PC-3 (cell line): ENCODE data around the gene CCDC80. TPM values are rescaled to one million over a fixed set of nuclear protein-coding genes. Genes with fewer than 3 reads are reported as not detected.

Experiments
- ATAC-seq: fragments of 200-7000 bp; cut with Tn5 transposase; 2 replicates; pipeline ENCODE4 v1.9.1; 2020; ENCODE audit warnings: mild to moderate bottlenecking, moderate library complexity
- BruUV-seq: library from RNA; stranded (reverse); fragments of 400-500 nt; replicated peaks from 2 replicates; lab custom pipeline; 2021; lab: Mats Ljungman, UMichigan
- CTCF ChIA-PET: fragments of 300-600 bp; sonication (Branson Sonifier 250); formaldehyde crosslinking; loops from one replicate; lab custom pipeline; 2022; ENCODE audit warnings: antibody characterized with exemption; lab: Charles Lee
- POLR2A ChIA-PET: fragments of 300-600 bp; sonication (Branson Sonifier 250); formaldehyde crosslinking; loops from one replicate; lab custom pipeline; 2022; ENCODE audit warnings: antibody characterized with exemption; ENCODE audit not compliant: unreplicated experiment; lab: Charles Lee
- DNase-seq: peaks from one replicate; pipeline ENCODE4 v3.0.0-alpha.2; 2015
- H2AFZ ChIP-seq: fragments of 300-600 bp; sonication (generic); 2 replicates; pipeline ENCODE4 v1.6.0; 2016; ENCODE audit warnings: antibody characterized with exemption, low read length
- H3F3A ChIP-seq: fragments of 300-600 bp; sonication (generic); one replicate; pipeline ENCODE4 v1.6.0; 2017; ENCODE audit warnings: antibody characterized with exemption, low read length, control low read depth, mild to moderate bottlenecking; ENCODE audit not compliant: unreplicated experiment
- H3K27ac ChIP-seq: fragments of 300-600 bp; sonication (generic); 2 replicates; pipeline ENCODE4 v1.5.1; 2016; ENCODE audit warnings: mild to moderate bottlenecking, low read length
- H3K27me3 ChIP-seq: fragments of 300-600 bp; sonication (generic); 2 replicates; pipeline ENCODE4 v1.6.1; 2016; ENCODE audit warnings: low read length, mixed read lengths
- H3K36me3 ChIP-seq: fragments of 300-600 bp; sonication (generic); 2 replicates; pipeline ENCODE4 v1.6.1; 2016; ENCODE audit warnings: low read depth, mixed run types, low read length, mixed read lengths
- H3K4me1 ChIP-seq: fragments of 300-600 bp; sonication (generic); 2 replicates; pipeline ENCODE4 v1.5.1; 2016; ENCODE audit warnings: low read length; ENCODE audit not compliant: insufficient read depth
- H3K4me2 ChIP-seq: fragments of 300-600 bp; sonication (generic); 2 replicates; pipeline ENCODE4 v1.6.0; 2016; ENCODE audit warnings: low read length
- H3K4me3 ChIP-seq: fragments of 300-600 bp; sonication (generic); 2 replicates; pipeline ENCODE4 v1.5.1; 2016; ENCODE audit warnings: mild to moderate bottlenecking, low read length, mixed read lengths
- H3K79me2 ChIP-seq: fragments of 300-600 bp; sonication (generic); 2 replicates; pipeline ENCODE4 v1.6.1; 2017; ENCODE audit warnings: low read length, mixed read lengths
- H3K9ac ChIP-seq: fragments of 300-600 bp; sonication (generic); 2 replicates; pipeline ENCODE4 v1.6.0; 2016; ENCODE audit warnings: mild to moderate bottlenecking, low read length
- H3K9me2 ChIP-seq: fragments of 300-600 bp; sonication (generic); replicated peaks from 2 replicates; pipeline ENCODE4 v1.6.1; 2016; ENCODE audit warnings: mixed run types, low read length, mixed read lengths
- H3K9me3 ChIP-seq: fragments of 300-600 bp; sonication (generic); 2 replicates; pipeline ENCODE4 v1.6.1; 2016; ENCODE audit warnings: low read length, mixed read lengths
- H4K20me1 ChIP-seq: fragments of 300-600 bp; sonication (generic); 2 replicates; pipeline ENCODE4 v1.6.1; 2016; ENCODE audit warnings: low read length, mixed read lengths
- EZH2 ChIP-seq: fragments of 300-600 bp; sonication (generic); IDR thresholded peaks from one replicate; pipeline ENCODE4 v1.6.1; 2017; ENCODE audit warnings: antibody characterized with exemption, mild to moderate bottlenecking, low read length; ENCODE audit not compliant: unreplicated experiment
- EZH2phosphoT487 ChIP-seq: fragments of 300-600 bp; sonication (generic); IDR thresholded peaks from 2 replicates; pipeline ENCODE4 v1.6.1; 2018; ENCODE audit warnings: mild to moderate bottlenecking, antibody characterized with exemption, low read length, borderline replicate concordance
- intact Hi-C: fragments of 100-400 bp; cut with micrococcal nuclease; formaldehyde crosslinking; loops from 2 replicates; pipeline ENCODE4 v1.9.0; 2023
- total RNA-seq: library from RNA; depleted of rRNA; stranded (reverse); fragments of >200 nt; gene quantifications from 2 replicates; pipeline ENCODE4 v1.2.3, GENCODE V29; 2014
- TF ChIP-seq, protein P1 (sequence below): fragments of 300-600 bp; sonication (generic); conservative IDR thresholded peaks from 2 replicates; pipeline ENCODE4 v1.5.1; 2017; ENCODE audit warnings: antibody characterized with exemption, low read depth, mild to moderate bottlenecking, low read length

CCDC80 gene
- total RNA-seq, 1 experiment from 2014 or later = 17.0 TPM

DNA sequence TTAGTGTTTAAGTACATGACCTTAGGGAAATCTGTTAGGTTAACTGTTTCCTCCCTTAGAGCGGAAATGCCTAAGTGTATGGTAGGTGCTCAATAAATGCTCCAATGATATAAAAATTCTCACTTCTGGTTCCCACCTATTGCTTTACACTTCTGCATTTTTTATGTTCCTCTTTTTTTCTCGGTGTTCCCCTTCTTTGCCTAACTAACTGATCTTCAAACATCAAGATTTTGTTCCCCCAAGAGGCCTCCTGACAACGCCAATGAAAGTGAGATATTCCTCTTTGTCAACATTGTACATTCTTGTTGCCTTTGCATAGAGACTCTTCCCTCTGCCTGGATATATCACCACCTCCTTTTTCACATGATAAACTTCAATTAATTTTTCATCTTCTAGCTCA lies 61.7 kb downstream of the CCDC80 start:
- DNase-seq = no peak
- ChIA-PET CTCF (no interaction called here), POLR2A (interaction anchor here (0.6 kb wide), 1 partner anchor 10 kb away, joined by 5 read pairs; no protein-coding TSS in a partner anchor)
- intact Hi-C loops = no loop called here
- Histone ChIP-seq H3K4me3 (no peak overlapping the region), H3K27me3 (no peaks in the 10 kb centered on the region), H3K4me2 (no peak overlapping the region), H2AFZ (no peak overlapping the region), H3K27ac (no peak overlapping the region), H3K79me2 (no peaks in the 10 kb centered on the region), H3K4me1 (peaks cover 3% of the 10 kb centered on the region; the same call in 1 of the 2 replicates), H3K9me3 (no peaks in the 10 kb centered on the region), H3K9ac (no peak overlapping the region), H3K9me2 (no peaks in the 10 kb centered on the region), H4K20me1 (no peaks in the 10 kb centered on the region), H3K36me3 (no peaks in the 10 kb centered on the region), H3F3A (no peaks in the 10 kb centered on the region)
- no TSS peak for BruUV-seq
- TF ChIP-seq EZH2phosphoT487 (no peak), EZH2 (no peak)
- TF ChIP-seq, protein P1, sequence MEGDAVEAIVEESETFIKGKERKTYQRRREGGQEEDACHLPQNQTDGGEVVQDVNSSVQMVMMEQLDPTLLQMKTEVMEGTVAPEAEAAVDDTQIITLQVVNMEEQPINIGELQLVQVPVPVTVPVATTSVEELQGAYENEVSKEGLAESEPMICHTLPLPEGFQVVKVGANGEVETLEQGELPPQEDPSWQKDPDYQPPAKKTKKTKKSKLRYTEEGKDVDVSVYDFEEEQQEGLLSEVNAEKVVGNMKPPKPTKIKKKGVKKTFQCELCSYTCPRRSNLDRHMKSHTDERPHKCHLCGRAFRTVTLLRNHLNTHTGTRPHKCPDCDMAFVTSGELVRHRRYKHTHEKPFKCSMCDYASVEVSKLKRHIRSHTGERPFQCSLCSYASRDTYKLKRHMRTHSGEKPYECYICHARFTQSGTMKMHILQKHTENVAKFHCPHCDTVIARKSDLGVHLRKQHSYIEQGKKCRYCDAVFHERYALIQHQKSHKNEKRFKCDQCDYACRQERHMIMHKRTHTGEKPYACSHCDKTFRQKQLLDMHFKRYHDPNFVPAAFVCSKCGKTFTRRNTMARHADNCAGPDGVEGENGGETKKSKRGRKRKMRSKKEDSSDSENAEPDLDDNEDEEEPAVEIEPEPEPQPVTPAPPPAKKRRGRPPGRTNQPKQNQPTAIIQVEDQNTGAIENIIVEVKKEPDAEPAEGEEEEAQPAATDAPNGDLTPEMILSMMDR = no peak
- ATAC-seq = no peak

DNA sequence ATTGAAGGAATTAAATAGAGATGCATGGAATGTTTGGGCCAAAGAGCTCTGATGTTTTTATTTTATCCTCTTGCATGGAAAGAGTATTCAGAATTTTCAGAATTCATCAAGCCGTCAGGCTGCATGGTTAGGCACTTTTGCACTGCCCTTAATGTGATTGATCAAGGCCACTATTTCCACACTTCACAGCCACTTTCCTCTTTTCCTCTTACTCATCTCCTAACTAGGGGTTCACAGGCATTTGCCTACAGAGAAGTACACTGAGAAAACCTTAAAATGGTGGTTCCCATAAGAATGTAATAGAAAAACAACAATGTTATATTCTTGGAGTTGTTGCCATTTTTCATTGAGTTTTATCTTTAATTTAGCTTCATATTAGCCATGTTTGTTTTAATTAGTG lies 68.2 kb downstream of the CCDC80 start:
- H3F3A ChIP-seq = no peaks in the 10 kb centered on the region
- POLR2A ChIA-PET = no interaction called here
- BruUV-seq = no TSS peak
- H3K4me3 ChIP-seq = no peak overlapping the region
- intact Hi-C loops = no loop called here
- ATAC-seq = no peak
- H3K27me3 ChIP-seq = no peaks in the 10 kb centered on the region
- H3K79me2 ChIP-seq = no peaks in the 10 kb centered on the region
- H4K20me1 ChIP-seq = no peaks in the 10 kb centered on the region
- no peak for DNase-seq
- no peak overlapping the region for H3K27ac ChIP-seq
- CTCF ChIA-PET = no interaction called here
- no peak overlapping the region for H3K9ac ChIP-seq
- TF ChIP-seq EZH2 = no peak
- TF ChIP-seq, protein P1 = no peak
- no peak for TF ChIP-seq EZH2phosphoT487
- H3K4me2 ChIP-seq = no peak overlapping the region
- H3K9me3 ChIP-seq = no peaks in the 10 kb centered on the region
- no peak overlapping the region for H2AFZ ChIP-seq
- 0 out of 2 replicates have a peak, but pooled peaks cover 2% of the 10 kb centered on the region for H3K36me3 ChIP-seq
- no peaks in the 10 kb centered on the region for H3K9me2 ChIP-seq
- peaks cover 6% of the 10 kb centered on the region; the same call in 1 of the 2 replicates for H3K4me1 ChIP-seq

DNA sequence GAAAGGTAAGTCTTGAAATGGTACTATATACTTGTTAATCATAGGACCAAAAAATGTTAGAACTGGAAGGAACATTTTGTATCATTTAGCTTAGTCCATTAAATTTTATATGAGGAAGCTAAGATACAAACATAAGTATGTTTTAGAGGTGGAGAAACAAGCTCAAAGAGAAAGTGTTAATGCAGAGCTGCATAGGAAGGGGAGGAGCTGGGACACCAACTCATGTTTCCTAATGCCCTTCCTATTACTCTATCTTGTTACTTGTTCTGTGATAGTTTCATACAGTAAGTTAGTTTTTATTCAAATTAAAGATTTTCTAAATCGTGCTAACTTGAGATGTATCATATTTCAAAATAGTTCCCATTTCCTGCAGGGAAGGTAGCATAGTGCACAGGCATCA lies 71.7 kb downstream of the CCDC80 start:
- no peak overlapping the region for H3K9ac ChIP-seq
- no peaks in the 10 kb centered on the region for H3F3A ChIP-seq
- intact Hi-C loops = no loop called here
- no peaks in the 10 kb centered on the region for H3K9me3 ChIP-seq
- DNase-seq (no peak), ATAC-seq (0 out of 2 replicates have a peak, but pooled peaks have one; percentile 20)
- H3K9me2 ChIP-seq = no peaks in the 10 kb centered on the region
- no TSS peak for BruUV-seq
- TF ChIP-seq, protein P1 = no peak
- TF ChIP-seq EZH2 (no peak), EZH2phosphoT487 (no peak)
- H3K79me2 ChIP-seq = no peaks in the 10 kb centered on the region
- H3K27ac ChIP-seq = no peak overlapping the region
- 0 out of 2 replicates have a peak, but pooled peaks cover 2% of the 10 kb centered on the region for H3K36me3 ChIP-seq
- no peaks in the 10 kb centered on the region for H3K27me3 ChIP-seq
- H3K4me2 ChIP-seq = no peak overlapping the region
- H4K20me1 ChIP-seq = no peaks in the 10 kb centered on the region
- H3K4me1 ChIP-seq = peaks cover 6% of the 10 kb centered on the region; the same call in 1 of the 2 replicates
- no peak overlapping the region for H3K4me3 ChIP-seq
- no peak overlapping the region for H2AFZ ChIP-seq
- POLR2A ChIA-PET = interaction anchor here (0.5 to 0.7 kb wide), 3 partner anchors 10 to 503 kb away, joined by 3 to 5 read pairs (median 4); no protein-coding TSS in a partner anchor
- CTCF ChIA-PET = no interaction called here
